ENCODE measurements around the gene ZCCHC3. TPM values are rescaled to one million over a fixed set of nuclear protein-coding genes. Genes with fewer than 3 reads are reported as not detected.

The ZCCHC3 gene
- total RNA-seq, 1 experiment from 2014 or later = 75.1 TPM

- in situ Hi-C loops (cut with HindIII; ENCODE audit: low sequenced_read_pairs) = no loop called here
- DNase-seq (ENCODE audit: low spot score) = peak; percentile 100
Measured at GRCh38 chr20:309841-310644, 12.7 kb downstream of the ZCCHC3 start.

GRCh38 chr20:310645-311044 is 13.3 kb downstream of the ZCCHC3 start:
- in situ Hi-C loops (cut with HindIII; ENCODE audit: low sequenced_read_pairs) = no loop called here
- DNase-seq (ENCODE audit: low spot score) = no peak

GRCh38 chr20:311609-312008 is 14.2 kb downstream of the ZCCHC3 start:
- in situ Hi-C loops (cut with HindIII; ENCODE audit: low sequenced_read_pairs) = no loop called here
- no peak for DNase-seq (ENCODE audit: low spot score)

GRCh38 chr20:312067-312466 is 14.7 kb downstream of the ZCCHC3 start:
- in situ Hi-C loops (cut with HindIII; ENCODE audit: low sequenced_read_pairs) = no loop called here
- no peak for DNase-seq (ENCODE audit: low spot score)

GRCh38 chr20:312866-313265 is 15.5 kb downstream of the ZCCHC3 start:
- no peak for DNase-seq (ENCODE audit: low spot score)
- in situ Hi-C loops (cut with HindIII; ENCODE audit: low sequenced_read_pairs) = no loop called here

GRCh38 chr20:313402-313801 is 16.0 kb downstream of the ZCCHC3 start:
- in situ Hi-C loops (cut with HindIII; ENCODE audit: low sequenced_read_pairs) = no loop called here
- DNase-seq (ENCODE audit: low spot score) = no peak

- no peak for DNase-seq (ENCODE audit: low spot score)
- in situ Hi-C loops (cut with HindIII; ENCODE audit: low sequenced_read_pairs) = no loop called here
Measured at GRCh38 chr20:313948-314347, 16.6 kb downstream of the ZCCHC3 start.

- DNase-seq (ENCODE audit: low spot score) = no peak
- in situ Hi-C loops (cut with HindIII; ENCODE audit: low sequenced_read_pairs) = no loop called here
Measured at GRCh38 chr20:316316-317068, 19.1 kb downstream of the ZCCHC3 start.

- in situ Hi-C loops (cut with HindIII; ENCODE audit: low sequenced_read_pairs) = no loop called here
Measured at GRCh38 chr20:324177-325044, 27.0 kb downstream of the ZCCHC3 start.

GRCh38 chr20:325045-325888 is 27.9 kb downstream of the ZCCHC3 start, which contains the start of gene SOX12:
Gene SOX12, plus strand, starts transcription at chr20:325552. Its CDS starts 373 bp downstream, at chr20:325925.
- in situ Hi-C loops (cut with HindIII; ENCODE audit: low sequenced_read_pairs) = no loop called here
- DNase-seq (ENCODE audit: low spot score) = peak; percentile 96

More at GRCh38 chr20:324177-325044, 27.0 kb downstream of the ZCCHC3 start:
- DNase-seq (ENCODE audit: low spot score) = peak; percentile 85

GRCh38 chr20:325889-326644 is 28.7 kb downstream of the ZCCHC3 start:
- in situ Hi-C loops (cut with HindIII; ENCODE audit: low sequenced_read_pairs) = no loop called here
- DNase-seq (ENCODE audit: low spot score) = peak; percentile 62

- peak; percentile 21 for DNase-seq (ENCODE audit: low spot score)
- in situ Hi-C loops (cut with HindIII; ENCODE audit: low sequenced_read_pairs) = no loop called here
Measured at GRCh38 chr20:326645-327185, 29.3 kb downstream of the ZCCHC3 start.

GRCh38 chr20:327186-328026 is 30.0 kb downstream of the ZCCHC3 start:
- peak; percentile 80 for DNase-seq (ENCODE audit: low spot score)
- in situ Hi-C loops (cut with HindIII; ENCODE audit: low sequenced_read_pairs) = no loop called here

GRCh38 chr20:328027-328974 is 30.9 kb downstream of the ZCCHC3 start:
- DNase-seq (ENCODE audit: low spot score) = peak; percentile 33
- in situ Hi-C loops (cut with HindIII; ENCODE audit: low sequenced_read_pairs) = no loop called here

GRCh38 chr20:328975-329695 is 31.8 kb downstream of the ZCCHC3 start:
- in situ Hi-C loops (cut with HindIII; ENCODE audit: low sequenced_read_pairs) = no loop called here
- peak; percentile 30 for DNase-seq (ENCODE audit: low spot score)

All from G401 (cell line).